ENCODE measurements around the gene GCC2. TPM values are rescaled to one million over a fixed set of nuclear protein-coding genes. Genes with fewer than 3 reads are reported as not detected.

GCC2 gene
- total and polyA plus RNA-seq, 9 of the 15 experiments (the other 6 are each of a cell fraction or from before 2014, with no cell fraction given) = 11.4 to 35.7 (median 19.9) TPM

- TF ChIP-seq ZNF407 (IDR thresholded peaks at IDR 0.05; ENCODE audit: low read depth) (no peak), FOXP4 (CRISPR knock-in tag; IDR thresholded peaks at IDR 0.05; ENCODE audit: borderline replicate concordance) (no peak), HEY1 (CRISPR knock-in tag; IDR thresholded peaks at IDR 0.05; ENCODE audit: borderline replicate concordance) (no peak), SRSF9 (IDR thresholded peaks at IDR 0.05; ENCODE audit: borderline replicate concordance, low read depth, low read length) (no peak), FOXA1 (IDR thresholded peaks at IDR 0.05; ENCODE audit: borderline replicate concordance) (no peak), EP400 (IDR thresholded peaks at IDR 0.05) (peak; percentile 79), BRD4 (IDR thresholded peaks at IDR 0.05) (no peak), NUFIP1 (IDR thresholded peaks at IDR 0.05; ENCODE audit: partially characterized antibody) (no peak), ZNF77 (CRISPR knock-in tag; IDR thresholded peaks at IDR 0.05) (no peak), IRF9 (tag; IDR thresholded peaks at IDR 0.05) (no peak), CREB3L1 (IDR thresholded peaks at IDR 0.05; ENCODE audit: borderline replicate concordance, low read depth) (peak; percentile 86), HSF4 (CRISPR knock-in tag; IDR thresholded peaks at IDR 0.05; ENCODE audit: borderline replicate concordance) (no peak), POLR3A (IDR thresholded peaks at IDR 0.05; ENCODE audit: borderline replicate concordance, extremely low read depth, insufficient read depth, insufficient read length) (no peak), ASH1L (IDR thresholded peaks at IDR 0.05; ENCODE audit: borderline replicate concordance, low read depth, partially characterized antibody) (no peak), EGR1 (conservative IDR thresholded peaks at IDR 0.05) (no peak)
Observed at GRCh38 chr2:108448678-108449409, at the start of gene GCC2 (continued).
